Activated T-cell treated with anti-CD3 and anti-CD28 coated beads, Interleukin-2, amount 50 U/mL, for 72 hours (primary cell): ENCODE measurements around the gene RARA. TPM values are rescaled to one million over a fixed set of nuclear protein-coding genes. Genes with fewer than 3 reads are reported as not detected.
A peak's percentile ranks its signal among the peaks of the same experiment; 100 is the strongest.
"Not testable (repeated sequence)": the region's sequence is repeated elsewhere in the genome, so short reads cannot be mapped to it uniquely, and the experiment has no call there.

Experiments used
- ATAC-seq, 2 donors: fragments of 150-1000 bp; cut with Tn5 transposase; replicated peaks in 1 of 2; 2 replicates each; pipeline ENCODE4 v1.10.0; 2021; ENCODE audit warnings: moderate library complexity in 2 of 2, mild to moderate bottlenecking in 1 of 2
- DNase-seq, 2 donors: peaks; one replicate each; pipeline ENCODE4 v3.0.0; 2021 to 2022; ENCODE audit warnings: mixed read lengths in 1 of 2
- H3K27ac Mint-ChIP-seq: one replicate; pipeline ENCODE4 v1.8.0; 2022; ENCODE audit warnings: mild to moderate bottlenecking, moderate library complexity, mixed read lengths
- H3K27me3 Mint-ChIP-seq: one replicate; pipeline ENCODE4 v1.8.0; 2022; ENCODE audit warnings: low read depth, mixed read lengths
- H3K36me3 Mint-ChIP-seq, 2 donors: one replicate each; pipeline ENCODE4 v1.8.0; 2022; ENCODE audit warnings: mixed read lengths in 2 of 2, mild to moderate bottlenecking in 1 of 2; ENCODE audit not compliant: insufficient read depth in 2 of 2
- H3K4me1 Mint-ChIP-seq: one replicate; pipeline ENCODE4 v1.8.0; 2022; ENCODE audit warnings: low read depth, mixed read lengths
- H3K4me3 Mint-ChIP-seq, 2 donors: one replicate each; pipeline ENCODE4 v1.8.0; 2022; ENCODE audit warnings: mild to moderate bottlenecking in 2 of 2, mixed read lengths in 2 of 2, moderate library complexity in 2 of 2
- H3K9me3 Mint-ChIP-seq, 2 donors: one replicate each; pipeline ENCODE4 v1.8.0; 2022; ENCODE audit warnings: mixed read lengths in 2 of 2
- total RNA-seq, 2 donors: library from RNA; stranded (reverse); gene quantifications; one replicate each; pipeline ENCODE4 v1.2.3, GENCODE V29; 2022

The RARA gene
- total RNA-seq, 2 donors from 2014 or later: 33.4 to 45.2 TPM

GRCh38 chr17:40369923-40370322 is 60.9 kb downstream of the RARA start:
- H3K36me3 Mint-ChIP-seq: peaks cover 6% of the 10 kb centered on the region in 2 donors
- peaks cover 5 to 7% of the 10 kb centered on the region in 2 donors for H3K9me3 Mint-ChIP-seq
- H3K27me3 Mint-ChIP-seq: no peaks in the 10 kb centered on the region
- H3K4me3 Mint-ChIP-seq: no peak overlapping the region
- H3K27ac Mint-ChIP-seq: no peak overlapping the region
- ATAC-seq: no peak
- peaks cover 38% of the 10 kb centered on the region for H3K4me1 Mint-ChIP-seq
- no peak for DNase-seq

- Mint-ChIP-seq H3K36me3 (peaks cover 6% of the 10 kb centered on the region in 2 donors), H3K4me1 (peaks cover 39% of the 10 kb centered on the region), H3K4me3 (peak overlapping the region in 1 of 2 donors; percentile 4), H3K27me3 (peaks cover 1% of the 10 kb centered on the region), H3K9me3 (peaks cover 5 to 7% of the 10 kb centered on the region in 2 donors), H3K27ac (no peak overlapping the region)
- ATAC-seq: peak; percentile 54 to 61
- DNase-seq: peak in 1 of 2 donors; percentile 45
These were observed 62.4 kb downstream of the RARA start for GRCh38 chr17:40371261-40371929.

- Mint-ChIP-seq H3K4me1 (peaks cover 45% of the 10 kb centered on the region), H3K27me3 (peaks cover 7% of the 10 kb centered on the region), H3K27ac (no peak overlapping the region), H3K4me3 (no peak overlapping the region), H3K36me3 (peaks cover 6% of the 10 kb centered on the region in 2 donors), H3K9me3 (peaks cover 5 to 7% of the 10 kb centered on the region in 2 donors)
- DNase-seq: no peak
- no peak for ATAC-seq
These were observed 63.1 kb downstream of the RARA start for GRCh38 chr17:40372031-40372430.

GRCh38 chr17:40372644-40373043 is 63.7 kb downstream of the RARA start:
- peaks cover 48% of the 10 kb centered on the region for H3K4me1 Mint-ChIP-seq
- H3K36me3 Mint-ChIP-seq, ATAC-seq, H3K27ac Mint-ChIP-seq, H3K27me3 Mint-ChIP-seq, DNase-seq, H3K4me3 Mint-ChIP-seq, H3K9me3 Mint-ChIP-seq: not testable (repeated sequence)

GRCh38 chr17:40373324-40373723 is 64.3 kb downstream of the RARA start:
- peak overlapping the region; percentile 74 for H3K27ac Mint-ChIP-seq
- peaks cover 5 to 7% of the 10 kb centered on the region in 2 donors for H3K9me3 Mint-ChIP-seq
- peak; percentile 75 to 79 for ATAC-seq

GRCh38 chr17:40373999-40374398 is 65.0 kb downstream of the RARA start:
- DNase-seq: no peak
- Mint-ChIP-seq H3K9me3 (peaks cover 5 to 7% of the 10 kb centered on the region in 2 donors), H3K27me3 (peaks cover 10% of the 10 kb centered on the region), H3K36me3 (peaks cover 6% of the 10 kb centered on the region in 2 donors), H3K4me1 (peaks cover 48% of the 10 kb centered on the region), H3K27ac (peak overlapping the region; percentile 74), H3K4me3 (peak overlapping the region in 1 of 2 donors; percentile 38)
- no peak for ATAC-seq

More at GRCh38 chr17:40373324-40373723, 64.3 kb downstream of the RARA start:
- H3K36me3 Mint-ChIP-seq: peaks cover 6% of the 10 kb centered on the region in 2 donors
- H3K4me3 Mint-ChIP-seq: peak overlapping the region; percentile 38 to 40
- peaks cover 48% of the 10 kb centered on the region for H3K4me1 Mint-ChIP-seq
- no peak for DNase-seq
- H3K27me3 Mint-ChIP-seq: peaks cover 9% of the 10 kb centered on the region

- peaks cover 6% of the 10 kb centered on the region in 2 donors for H3K36me3 Mint-ChIP-seq
- peaks cover 14% of the 10 kb centered on the region for H3K27me3 Mint-ChIP-seq
- H3K4me1 Mint-ChIP-seq: peaks cover 48% of the 10 kb centered on the region
- no peak for ATAC-seq
- H3K27ac Mint-ChIP-seq: no peak overlapping the region
- no peak overlapping the region for H3K4me3 Mint-ChIP-seq
- H3K9me3 Mint-ChIP-seq: peaks cover 5 to 7% of the 10 kb centered on the region in 2 donors
- DNase-seq: no peak
These were observed 66.0 kb downstream of the RARA start for GRCh38 chr17:40374821-40375498.

GRCh38 chr17:40375786-40376185 is 66.8 kb downstream of the RARA start:
- Mint-ChIP-seq H3K27me3 (peaks cover 14% of the 10 kb centered on the region), H3K4me1 (peaks cover 48% of the 10 kb centered on the region)
- not testable (repeated sequence) for H3K36me3 Mint-ChIP-seq, H3K27ac Mint-ChIP-seq, DNase-seq, ATAC-seq, H3K4me3 Mint-ChIP-seq, H3K9me3 Mint-ChIP-seq

- Mint-ChIP-seq H3K4me3 (peak overlapping the region; percentile 12 to 67), H3K4me1 (peaks cover 43% of the 10 kb centered on the region), H3K27me3 (peaks cover 14% of the 10 kb centered on the region)
- H3K9me3 Mint-ChIP-seq, DNase-seq, H3K36me3 Mint-ChIP-seq, H3K27ac Mint-ChIP-seq: not testable (repeated sequence)
- ATAC-seq: peak in 1 of 2 donors; percentile 28
These were observed 67.6 kb downstream of the RARA start for GRCh38 chr17:40376541-40376940.

GRCh38 chr17:40377832-40378231 is 68.9 kb downstream of the RARA start:
- H3K9me3 Mint-ChIP-seq: peaks cover 5% of the 10 kb centered on the region in 2 donors
- H3K4me3 Mint-ChIP-seq: no peak overlapping the region
- DNase-seq (no peak), ATAC-seq (no peak)
- peaks cover 30% of the 10 kb centered on the region for H3K4me1 Mint-ChIP-seq
- peaks cover 6% of the 10 kb centered on the region in 2 donors for H3K36me3 Mint-ChIP-seq
- H3K27ac Mint-ChIP-seq: no peak overlapping the region
- peaks cover 14% of the 10 kb centered on the region for H3K27me3 Mint-ChIP-seq

- no peak overlapping the region for H3K27ac Mint-ChIP-seq
- no peak overlapping the region for H3K4me3 Mint-ChIP-seq
- H3K9me3 Mint-ChIP-seq: no peaks in the 10 kb centered on the region
- peaks cover 14% of the 10 kb centered on the region for H3K27me3 Mint-ChIP-seq
- H3K4me1 Mint-ChIP-seq: peaks cover 18% of the 10 kb centered on the region
- ATAC-seq: no peak
- DNase-seq: no peak
- H3K36me3 Mint-ChIP-seq: peaks cover 0 to 2% of the 10 kb centered on the region in 2 donors
These were observed 70.0 kb downstream of the RARA start for GRCh38 chr17:40378966-40379365.

- Mint-ChIP-seq H3K27ac (no peak overlapping the region), H3K9me3 (no peaks in the 10 kb centered on the region), H3K27me3 (peaks cover 5% of the 10 kb centered on the region), H3K36me3 (peaks cover 0 to 3% of the 10 kb centered on the region in 2 donors), H3K4me1 (peaks cover under 1% of the 10 kb centered on the region), H3K4me3 (no peak overlapping the region)
- ATAC-seq (no peak), DNase-seq (no peak)
These were observed 73.3 kb downstream of the RARA start for GRCh38 chr17:40382251-40382650.

- not testable (repeated sequence) for H3K27me3 Mint-ChIP-seq
These were observed 77.6 kb downstream of the RARA start for GRCh38 chr17:40386555-40386954.

More at GRCh38 chr17:40386555-40386954, 77.6 kb downstream of the RARA start:
- peaks cover 0 to 25% of the 10 kb centered on the region in 2 donors for H3K36me3 Mint-ChIP-seq
- H3K9me3 Mint-ChIP-seq, DNase-seq, H3K4me3 Mint-ChIP-seq, H3K27ac Mint-ChIP-seq, ATAC-seq, H3K4me1 Mint-ChIP-seq: not testable (repeated sequence)
